GM12878 (cell line): ENCODE results near the gene PTCD1. TPM values are rescaled to one million over a fixed set of nuclear protein-coding genes. Genes with fewer than 3 reads are reported as not detected.

Experiments used
- ATAC-seq: fragments of 200-7000 bp; cut with Tn5 transposase; 3 replicates; pipeline ENCODE4 v1.9.1; 2020; ENCODE audit warnings: mild to moderate bottlenecking, moderate library complexity
- BruUV-seq: library from RNA; stranded (reverse); fragments of 400-500 nt; replicated peaks from 2 replicates; lab custom pipeline; 2021; lab: Mats Ljungman, UMichigan
- CTCF ChIA-PET: fragments of 300-600 bp; sonication (Branson Sonifier 250); formaldehyde crosslinking; extraction: SDS; loops from one replicate; lab custom pipeline; 2021; ENCODE audit warnings: inconsistent platforms; lab: Yijun Ruan, JAX
- POLR2A ChIA-PET: fragments of 350-600 bp; formaldehyde crosslinking; extraction: SDS; loops from one replicate; lab custom pipeline; 2021; ENCODE audit warnings: inconsistent platforms; lab: Charles Lee
- RAD21 ChIA-PET: fragments of 300-600 bp; sonication (Branson Sonifier 250); formaldehyde crosslinking; loops from one replicate; lab custom pipeline; 2023; ENCODE audit warnings: antibody characterized with exemption; ENCODE audit not compliant: unreplicated experiment; lab: Charles Lee
- SMC1A ChIA-PET: fragments of 300-600 bp; sonication (Branson Sonifier 250); formaldehyde crosslinking; loops from one replicate; lab custom pipeline; 2023; ENCODE audit not compliant: unreplicated experiment, uncharacterized antibody; lab: Charles Lee
- DNase-seq: peaks from one replicate; pipeline ENCODE4 v3.0.0-alpha.2; 2011; ENCODE audit warnings: low read depth, low spot score
- FAIRE-seq: peaks from 3 replicates; lab custom pipeline; 2011; peaks lifted over from hg19 to GRCh38; lab: Jason Lieb, UNC
- H2AFZ ChIP-seq: 2 replicates; pipeline ENCODE4 v1.6.0; 2011; ENCODE audit warnings: low read depth, low read length, control low read depth; ENCODE audit not compliant: control insufficient read depth
- H3K27ac ChIP-seq: 2 replicates; pipeline ENCODE4 v1.5.1; 2011; ENCODE audit warnings: control low read depth; ENCODE audit not compliant: control insufficient read depth, insufficient read depth
- H3K27me3 ChIP-seq, 2 experiments: replicated peaks in 1 of 2; 2 replicates each; pipeline versions ENCODE4 v1.6.0 to v1.6.1; 2011; ENCODE audit warnings: low read length in 1 of 2; ENCODE audit not compliant: control insufficient read depth in 2 of 2, insufficient read depth in 2 of 2
- H3K36me3 ChIP-seq, 2 experiments: 2 replicates each; pipeline ENCODE4 v1.5.1; 2011; ENCODE audit warnings: low read length in 1 of 2; ENCODE audit not compliant: control insufficient read depth in 2 of 2, insufficient read depth in 2 of 2
- H3K4me1 ChIP-seq: 2 replicates; pipeline ENCODE4 v1.6.1; 2011; ENCODE audit warnings: mild to moderate bottlenecking, low read length, moderate library complexity, mixed read lengths; ENCODE audit not compliant: control insufficient read depth, insufficient read depth
- H3K4me2 ChIP-seq: 2 replicates; pipeline ENCODE4 v1.6.0; 2011; ENCODE audit warnings: control low read depth; ENCODE audit not compliant: control insufficient read depth, insufficient read depth
- H3K4me3 ChIP-seq: fragments of 200-600 bp; sonication (generic); 2 replicates; pipeline ENCODE4 v1.5.1; 2016
- H3K79me2 ChIP-seq: 2 replicates; pipeline ENCODE4 v1.6.0; 2011; ENCODE audit warnings: low read length; ENCODE audit not compliant: control insufficient read depth, insufficient read depth
- H3K9ac ChIP-seq: 2 replicates; pipeline ENCODE4 v1.8.0; 2011; ENCODE audit warnings: low read length, control low read depth, mixed read lengths; ENCODE audit not compliant: control insufficient read depth, insufficient read depth
- H3K9me3 ChIP-seq: replicated peaks from 3 replicates; pipeline ENCODE4 v1.5.1; 2011; ENCODE audit warnings: mild to moderate bottlenecking, low read length; ENCODE audit not compliant: control insufficient read depth, insufficient read depth
- H4K20me1 ChIP-seq: 2 replicates; pipeline ENCODE4 v1.6.0; 2011; ENCODE audit not compliant: control insufficient read depth, insufficient read depth
- ESRRA ChIP-seq: IDR thresholded peaks from 2 replicates; pipeline ENCODE4 v1.6.1; 2012; ENCODE audit warnings: mild to moderate bottlenecking, low read length, improper control_type of control experiment
- ETV6 ChIP-seq, 2 experiments: fragments of 450-650 bp in 1 of 2; IDR thresholded peaks in 1 of 2; conservative IDR thresholded peaks in 1 of 2; 2 replicates each; pipeline ENCODE4 v1.6.1; 2014; ENCODE audit warnings: antibody characterized with exemption in 1 of 2, borderline replicate concordance in 1 of 2, low read depth in 1 of 2, mild to moderate bottlenecking in 1 of 2, moderate library complexity in 1 of 2
- HCFC1 ChIP-seq: fragments of 150-350 bp; IDR thresholded peaks from 2 replicates; pipeline ENCODE4 v1.6.1; 2014; ENCODE audit warnings: low read length
- JUND ChIP-seq: IDR thresholded peaks from 2 replicates; pipeline ENCODE4 v1.6.1; 2012; ENCODE audit warnings: low read depth, mild to moderate bottlenecking, low read length, improper control_type of control experiment, moderate library complexity
- KDM1A ChIP-seq: fragments of 200-600 bp; sonication (generic); IDR thresholded peaks from 2 replicates; pipeline ENCODE4 v1.6.1; 2016; ENCODE audit warnings: borderline replicate concordance
- MEF2A ChIP-seq: IDR thresholded peaks from 2 replicates; pipeline ENCODE4 v1.6.1; 2011; ENCODE audit warnings: low read depth, mild to moderate bottlenecking, low read length, moderate library complexity; ENCODE audit not compliant: insufficient read depth
- RELA ChIP-seq: fragments of 450-650 bp; IDR thresholded peaks from 2 replicates; pipeline ENCODE4 v1.8.0; 2014; ENCODE audit warnings: borderline replicate concordance; ENCODE audit not compliant: partially characterized antibody
- SMC3 ChIP-seq: IDR thresholded peaks from 2 replicates; pipeline ENCODE4 v1.6.1; 2011; ENCODE audit warnings: low read length, improper control_type of control experiment, borderline replicate concordance
- SRF ChIP-seq, 2 experiments: IDR thresholded peaks; 2 replicates each; pipeline ENCODE4 v1.6.1; 2011; ENCODE audit warnings: low read depth in 2 of 2, low read length in 2 of 2, mild to moderate bottlenecking in 1 of 2, moderate library complexity in 1 of 2
- TCF3 ChIP-seq: IDR thresholded peaks from 2 replicates; pipeline ENCODE4 v1.6.1; 2012; ENCODE audit warnings: low read depth, mild to moderate bottlenecking, low read length, borderline replicate concordance; ENCODE audit not compliant: insufficient read depth
- ZZZ3 ChIP-seq: IDR thresholded peaks from 2 replicates; pipeline ENCODE4 v1.6.1; 2011; ENCODE audit warnings: low read depth; ENCODE audit not compliant: control insufficient read depth, insufficient read length
- WGBS: methylation state at CpG from one replicate; pipeline ENCODE4 v1.1.6; 2016; ENCODE audit warnings: low lambda C conversion rate; ENCODE audit not compliant: insufficient replicate concordance, insufficient coverage; ENCODE audit errors: missing lambda C conversion rate; 5-methylcytosine and 5-hydroxymethylcytosine counted together
- in situ Hi-C: fragments of 300-500 bp; cut with MboI; formaldehyde crosslinking; loops from 9 replicates; pipeline ENCODE4 v1.14.3; 2018; ENCODE audit warnings: mixed read lengths
- intact Hi-C: fragments of 100-400 bp; cut with micrococcal nuclease; formaldehyde crosslinking; loops from one replicate; pipeline ENCODE4 v1.14.2; 2022; ENCODE audit not compliant: unreplicated experiment
- polyA plus RNA-seq, 11 experiments: library from polyadenylated mRNA; depleted of rRNA in 4 of 11; unstranded in 6 of 11; stranded (reverse) in 5 of 11; fragments of >200 nt; fragmentation: Nextera tagmentation in 4 of 11; fragmentation: Illumina TruSeq in 1 of 11; extraction: Ambion mirVana in 4 of 11; extraction: Trizol in 1 of 11; gene quantifications; 1 replicate in 1 of 11; 2 replicates in 10 of 11; pipeline versions ENCODE4 v1.2.1 to v1.2.3, GENCODE V29; 2011 to 2016; ENCODE audit warnings: inconsistent platforms in 2 of 11, missing spikeins in 2 of 11, low read depth in 1 of 11
- total RNA-seq, 4 experiments: library from RNA; depleted of rRNA in 3 of 4; stranded (reverse); fragments of >200 nt in 3 of 4; fragmentation: Illumina TruSeq in 1 of 4; extraction: Trizol in 1 of 4; gene quantifications; 2 replicates each; pipeline versions ENCODE4 v1.2.1 to v1.2.3, GENCODE V29; 2013 to 2021
- TF ChIP-seq, protein P1 (sequence below): fragments of 450-650 bp; IDR thresholded peaks from 2 replicates; pipeline ENCODE4 v1.6.1; 2018; ENCODE audit warnings: borderline replicate concordance, mild to moderate bottlenecking; ENCODE audit not compliant: partially characterized antibody
- TF ChIP-seq, protein P2 (sequence below): fragments of 450-650 bp; conservative IDR thresholded peaks from 2 replicates; pipeline ENCODE4 v1.6.1; 2017; ENCODE audit warnings: mild to moderate bottlenecking, moderate library complexity

The PTCD1 gene
- total and polyA plus RNA-seq, 10 of the 15 experiments (the other 5 are each of a cell fraction or from before 2014, with no cell fraction given): 0.26 to 9.7 (median 5.0) TPM

DNA sequence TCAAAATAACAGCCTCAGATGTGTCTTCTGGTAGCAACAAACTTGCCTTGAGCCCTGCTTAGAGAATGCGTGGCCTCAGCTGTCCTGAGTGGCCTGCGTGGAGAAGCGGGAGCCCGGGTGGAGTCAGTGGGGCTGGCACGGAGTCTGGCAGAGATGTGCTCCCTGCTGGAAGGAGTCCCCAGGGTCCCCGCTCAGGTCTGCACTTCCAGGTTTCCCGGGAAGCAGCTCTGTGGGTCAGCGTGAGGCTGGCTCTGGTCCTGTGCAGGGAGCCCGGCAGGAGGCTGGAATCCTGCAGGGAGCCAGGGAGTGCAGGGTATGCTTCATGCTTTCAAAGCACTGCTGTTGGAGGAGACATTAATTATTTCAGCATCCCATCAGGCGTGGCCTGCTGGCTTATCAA, 10.3 kb upstream of the PTCD1 start:
- H4K20me1 ChIP-seq: no peaks in the 10 kb centered on the region
- H2AFZ ChIP-seq: no peak overlapping the region
- no peak for ATAC-seq
- no peaks in the 10 kb centered on the region for H3K79me2 ChIP-seq
- no peak for DNase-seq
- CTCF ChIA-PET: no interaction called here
- H3K4me2 ChIP-seq: no peak overlapping the region
- RAD21 ChIA-PET: no interaction called here
- H3K36me3 ChIP-seq: peaks cover 32 to 41% of the 10 kb centered on the region in 2 experiments
- POLR2A ChIA-PET: no interaction called here
- no peaks in the 10 kb centered on the region for H3K9me3 ChIP-seq
- H3K9ac ChIP-seq: no peak overlapping the region
- no peak overlapping the region for H3K27ac ChIP-seq
- WGBS: 98% methylated on average over 10 of the region's 10 CpGs
- H3K27me3 ChIP-seq: no peaks in the 10 kb centered on the region
- no TSS peak for BruUV-seq
- TF ChIP-seq TCF3: no peak
- TF ChIP-seq KDM1A: no peak
- TF ChIP-seq ESRRA: no peak
- TF ChIP-seq JUND: no peak
- TF ChIP-seq, protein P1, sequence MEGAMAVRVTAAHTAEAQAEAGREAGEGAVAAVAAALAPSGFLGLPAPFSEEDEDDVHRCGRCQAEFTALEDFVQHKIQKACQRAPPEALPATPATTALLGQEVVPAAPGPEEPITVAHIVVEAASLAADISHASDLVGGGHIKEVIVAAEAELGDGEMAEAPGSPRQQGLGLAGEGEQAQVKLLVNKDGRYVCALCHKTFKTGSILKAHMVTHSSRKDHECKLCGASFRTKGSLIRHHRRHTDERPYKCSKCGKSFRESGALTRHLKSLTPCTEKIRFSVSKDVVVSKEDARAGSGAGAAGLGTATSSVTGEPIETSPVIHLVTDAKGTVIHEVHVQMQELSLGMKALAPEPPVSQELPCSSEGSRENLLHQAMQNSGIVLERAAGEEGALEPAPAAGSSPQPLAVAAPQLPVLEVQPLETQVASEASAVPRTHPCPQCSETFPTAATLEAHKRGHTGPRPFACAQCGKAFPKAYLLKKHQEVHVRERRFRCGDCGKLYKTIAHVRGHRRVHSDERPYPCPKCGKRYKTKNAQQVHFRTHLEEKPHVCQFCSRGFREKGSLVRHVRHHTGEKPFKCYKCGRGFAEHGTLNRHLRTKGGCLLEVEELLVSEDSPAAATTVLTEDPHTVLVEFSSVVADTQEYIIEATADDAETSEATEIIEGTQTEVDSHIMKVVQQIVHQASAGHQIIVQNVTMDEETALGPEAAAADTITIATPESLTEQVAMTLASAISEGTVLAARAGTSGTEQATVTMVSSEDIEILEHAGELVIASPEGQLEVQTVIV: no peak
- TF ChIP-seq ETV6 (conservative IDR thresholded peaks at IDR 0.05 in 1 of 2, IDR thresholded peaks at IDR 0.05 in 1 of 2; ENCODE audit: borderline replicate concordance in 1 of 2, low read depth in 1 of 2): no peak
- no peak for TF ChIP-seq MEF2A
- TF ChIP-seq SRF (IDR thresholded peaks at IDR 0.05; ENCODE audit: low read depth in 2 of 2, low read length in 2 of 2): no peak
- TF ChIP-seq ZZZ3: no peak
- no peak for TF ChIP-seq HCFC1
- no peak for TF ChIP-seq SMC3
- TF ChIP-seq, protein P2, sequence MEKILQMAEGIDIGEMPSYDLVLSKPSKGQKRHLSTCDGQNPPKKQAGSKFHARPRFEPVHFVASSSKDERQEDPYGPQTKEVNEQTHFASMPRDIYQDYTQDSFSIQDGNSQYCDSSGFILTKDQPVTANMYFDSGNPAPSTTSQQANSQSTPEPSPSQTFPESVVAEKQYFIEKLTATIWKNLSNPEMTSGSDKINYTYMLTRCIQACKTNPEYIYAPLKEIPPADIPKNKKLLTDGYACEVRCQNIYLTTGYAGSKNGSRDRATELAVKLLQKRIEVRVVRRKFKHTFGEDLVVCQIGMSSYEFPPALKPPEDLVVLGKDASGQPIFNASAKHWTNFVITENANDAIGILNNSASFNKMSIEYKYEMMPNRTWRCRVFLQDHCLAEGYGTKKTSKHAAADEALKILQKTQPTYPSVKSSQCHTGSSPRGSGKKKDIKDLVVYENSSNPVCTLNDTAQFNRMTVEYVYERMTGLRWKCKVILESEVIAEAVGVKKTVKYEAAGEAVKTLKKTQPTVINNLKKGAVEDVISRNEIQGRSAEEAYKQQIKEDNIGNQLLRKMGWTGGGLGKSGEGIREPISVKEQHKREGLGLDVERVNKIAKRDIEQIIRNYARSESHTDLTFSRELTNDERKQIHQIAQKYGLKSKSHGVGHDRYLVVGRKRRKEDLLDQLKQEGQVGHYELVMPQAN: no peak
- no peak for TF ChIP-seq RELA
- intact Hi-C loops: no loop called here
- H3K4me1 ChIP-seq: no peaks in the 10 kb centered on the region
- SMC1A ChIA-PET: no interaction called here
- no peak for FAIRE-seq
- in situ Hi-C loops: no loop called here
- no peak overlapping the region for H3K4me3 ChIP-seq
